GM21390 (cell line): ENCODE data around the gene VIL1.

ENCODE experiments used
- ATAC-seq: cut with Tn5 transposase; IDR thresholded peaks from one replicate; pipeline ENCODE4 v1.9.1; 2021; ENCODE audit not compliant: unreplicated experiment

The VIL1 gene

GRCh38 chr2:218418717-218419458 lies at the start of gene VIL1:
Gene VIL1 (plus strand): TSS chr2:218419123. CDS start chr2:218423779, 4,656 bp downstream.
- no peak for ATAC-seq

- no peak for ATAC-seq
These were observed 49.6 kb upstream of the VIL1 start for GRCh38 chr2:218369330-218369729.

GRCh38 chr2:218370410-218371063 lies 48.4 kb upstream of the VIL1 start:
- ATAC-seq, result no peak

GRCh38 chr2:218371983-218372350 lies 47.0 kb upstream of the VIL1 start:
- no peak for ATAC-seq

- ATAC-seq, result no peak
These were observed 44.1 kb upstream of the VIL1 start for GRCh38 chr2:218374795-218375194.

GRCh38 chr2:218375212-218375611 lies 43.7 kb upstream of the VIL1 start:
- no peak for ATAC-seq

GRCh38 chr2:218378053-218378452 lies 40.9 kb upstream of the VIL1 start:
- ATAC-seq, result no peak

- ATAC-seq, result no peak
These were observed 37.0 kb upstream of the VIL1 start, which contains the start of gene SLC11A1 for GRCh38 chr2:218381916-218382366. Gene SLC11A1 (plus strand): TSS chr2:218382273. CDS start chr2:218382369, 96 bp downstream.

GRCh38 chr2:218382785-218383184 lies 36.1 kb upstream of the VIL1 start:
- ATAC-seq, result no peak

- no peak for ATAC-seq
These were observed 34.9 kb upstream of the VIL1 start for GRCh38 chr2:218383892-218384519.

GRCh38 chr2:218384975-218385374 lies 33.9 kb upstream of the VIL1 start:
- ATAC-seq, result no peak

GRCh38 chr2:218386505-218387368 lies 32.2 kb upstream of the VIL1 start:
- ATAC-seq, result no peak

GRCh38 chr2:218387369-218388194 lies 31.3 kb upstream of the VIL1 start:
- ATAC-seq, result no peak

- no peak for ATAC-seq
These were observed 29.4 kb upstream of the VIL1 start for GRCh38 chr2:218389333-218390150.

GRCh38 chr2:218391202-218391601 lies 27.7 kb upstream of the VIL1 start:
- no peak for ATAC-seq

GRCh38 chr2:218392459-218392858 lies 26.5 kb upstream of the VIL1 start:
- no peak for ATAC-seq

- no peak for ATAC-seq
These were observed 25.9 kb upstream of the VIL1 start for GRCh38 chr2:218392891-218393462.

GRCh38 chr2:218393750-218394290 lies 25.1 kb upstream of the VIL1 start:
- ATAC-seq, result no peak
